ENCODE data around the gene RDH16.

- TF ChIP-seq CTCF (IDR thresholded peaks at IDR 0.05) (no peak), EZH2 (IDR thresholded peaks at IDR 0.05; ENCODE audit: borderline replicate concordance, insufficient read depth, low read depth, low read length, poor library complexity, severe bottlenecking) (no peak)
These were observed 42.7 kb downstream of the RDH16 start for GRCh38 chr12:56914724-56915123.

All from B cell (primary cell).